ENCODE data around the gene SYT9. TPM values are rescaled to one million over a fixed set of nuclear protein-coding genes. Genes with fewer than 3 reads are reported as not detected.

SYT9 gene
- polyA plus RNA-seq, 4 donors, result 0.09 to 0.72 TPM; not detected in 2

- H3K36me3 ChIP-seq (ENCODE audit: control insufficient read depth in 3 of 3, insufficient read depth in 2 of 3, low read depth in 1 of 3, low read length in 3 of 3), result no peaks in the 10 kb centered on the region
- H3K4me1 ChIP-seq (ENCODE audit: control insufficient read depth in 3 of 3, insufficient read depth in 2 of 3, low read depth in 1 of 3, low read length in 2 of 3), result no peaks in the 10 kb centered on the region
- H3K27me3 ChIP-seq (ENCODE audit: control insufficient read depth in 3 of 3, insufficient read depth in 3 of 3, low read length in 3 of 3), result peaks cover 0 to under 1% (median 0%) of the 10 kb centered on the region in 3 donors
- H3K9me3 ChIP-seq (ENCODE audit: control insufficient read depth in 2 of 2, insufficient read depth in 1 of 2, low read depth in 1 of 2, low read length in 1 of 2), result peaks cover 0 to 9% of the 10 kb centered on the region in 2 donors
- H3K4me3 ChIP-seq (ENCODE audit: low read depth in 1 of 3, low read length in 3 of 3), result no peak overlapping the region
- WGBS, 3 donors, result 77 to 81% (median 80%) methylated on average over 1 of the region's 1 CpG
- H3K27ac ChIP-seq (ENCODE audit: low read depth in 1 of 3, low read length in 2 of 3), result no peak overlapping the region
- no peak for DNase-seq
- FAIRE-seq, result no peak
These were observed 29.4 kb downstream of the SYT9 start for GRCh38 chr11:7281079-7281478.

GRCh38 chr11:7281809-7282208 is 30.1 kb downstream of the SYT9 start:
- H3K36me3 ChIP-seq (ENCODE audit: control insufficient read depth in 3 of 3, insufficient read depth in 2 of 3, low read depth in 1 of 3, low read length in 3 of 3), result no peaks in the 10 kb centered on the region
- no peak for FAIRE-seq
- no peak overlapping the region for H3K27ac ChIP-seq (ENCODE audit: low read depth in 1 of 3, low read length in 2 of 3)
- H3K4me1 ChIP-seq (ENCODE audit: control insufficient read depth in 3 of 3, insufficient read depth in 2 of 3, low read depth in 1 of 3, low read length in 2 of 3), result no peaks in the 10 kb centered on the region
- no peak for DNase-seq
- no peak overlapping the region for H3K4me3 ChIP-seq (ENCODE audit: low read depth in 1 of 3, low read length in 3 of 3)
- 67 to 82% (median 68%) methylated on average over 1 of the region's 1 CpG for WGBS, 3 donors
- peaks cover 0 to 3% (median 0%) of the 10 kb centered on the region in 3 donors for H3K27me3 ChIP-seq (ENCODE audit: control insufficient read depth in 3 of 3, insufficient read depth in 3 of 3, low read length in 3 of 3)
- H3K9me3 ChIP-seq (ENCODE audit: control insufficient read depth in 2 of 2, insufficient read depth in 1 of 2, low read depth in 1 of 2, low read length in 1 of 2), result peaks cover 0 to 12% of the 10 kb centered on the region in 2 donors

GRCh38 chr11:7286178-7286577 is 34.5 kb downstream of the SYT9 start:
- DNase-seq, result no peak
- 85 to 93% (median 91%) methylated on average over 1 of the region's 1 CpG for WGBS, 3 donors
- no peaks in the 10 kb centered on the region for H3K4me1 ChIP-seq (ENCODE audit: control insufficient read depth in 3 of 3, insufficient read depth in 2 of 3, low read depth in 1 of 3, low read length in 2 of 3)
- H3K27ac ChIP-seq (ENCODE audit: low read depth in 1 of 3, low read length in 2 of 3), result no peak overlapping the region
- H3K36me3 ChIP-seq (ENCODE audit: control insufficient read depth in 3 of 3, insufficient read depth in 2 of 3, low read depth in 1 of 3, low read length in 3 of 3), result no peaks in the 10 kb centered on the region
- no peak overlapping the region for H3K4me3 ChIP-seq (ENCODE audit: low read depth in 1 of 3, low read length in 3 of 3)
- peaks cover 0 to 4% (median 0%) of the 10 kb centered on the region in 3 donors for H3K27me3 ChIP-seq (ENCODE audit: control insufficient read depth in 3 of 3, insufficient read depth in 3 of 3, low read length in 3 of 3)
- peaks cover 0 to 14% of the 10 kb centered on the region in 2 donors for H3K9me3 ChIP-seq (ENCODE audit: control insufficient read depth in 2 of 2, insufficient read depth in 1 of 2, low read depth in 1 of 2, low read length in 1 of 2)
- no peak for FAIRE-seq

- 77 to 81% (median 77%) methylated on average over 2 of the region's 2 CpGs for WGBS, 3 donors
- Histone ChIP-seq H3K4me3 (ENCODE audit: low read depth in 1 of 3, low read length in 3 of 3) (no peak overlapping the region), H3K27me3 (ENCODE audit: control insufficient read depth in 3 of 3, insufficient read depth in 3 of 3, low read length in 3 of 3) (peaks cover 0 to 1% (median 0%) of the 10 kb centered on the region in 3 donors), H3K4me1 (ENCODE audit: control insufficient read depth in 3 of 3, insufficient read depth in 2 of 3, low read depth in 1 of 3, low read length in 2 of 3) (no peaks in the 10 kb centered on the region), H3K9me3 (ENCODE audit: control insufficient read depth in 2 of 2, insufficient read depth in 1 of 2, low read depth in 1 of 2, low read length in 1 of 2) (peaks cover 0 to 4% of the 10 kb centered on the region in 2 donors), H3K27ac (ENCODE audit: low read depth in 1 of 3, low read length in 2 of 3) (no peak overlapping the region), H3K36me3 (ENCODE audit: control insufficient read depth in 3 of 3, insufficient read depth in 2 of 3, low read depth in 1 of 3, low read length in 3 of 3) (no peaks in the 10 kb centered on the region)
- no peak for DNase-seq
- no peak for FAIRE-seq
These were observed 39.6 kb downstream of the SYT9 start for GRCh38 chr11:7291100-7291829.

- Histone ChIP-seq H3K4me3 (ENCODE audit: low read depth in 1 of 3, low read length in 3 of 3) (no peak overlapping the region), H3K4me1 (ENCODE audit: control insufficient read depth in 3 of 3, insufficient read depth in 2 of 3, low read depth in 1 of 3, low read length in 2 of 3) (no peaks in the 10 kb centered on the region), H3K36me3 (ENCODE audit: control insufficient read depth in 3 of 3, insufficient read depth in 2 of 3, low read depth in 1 of 3, low read length in 3 of 3) (no peaks in the 10 kb centered on the region), H3K27me3 (ENCODE audit: control insufficient read depth in 3 of 3, insufficient read depth in 3 of 3, low read length in 3 of 3) (no peaks in the 10 kb centered on the region), H3K9me3 (ENCODE audit: control insufficient read depth in 2 of 2, insufficient read depth in 1 of 2, low read depth in 1 of 2, low read length in 1 of 2) (no peaks in the 10 kb centered on the region), H3K27ac (ENCODE audit: low read depth in 1 of 3, low read length in 2 of 3) (no peak overlapping the region)
- FAIRE-seq (no peak), DNase-seq (no peak)
- WGBS, 3 donors, result 59 to 84% (median 77%) methylated on average over 2 of the region's 2 CpGs
These were observed 41.2 kb downstream of the SYT9 start for GRCh38 chr11:7292922-7293321.

- no peak overlapping the region for H3K4me3 ChIP-seq (ENCODE audit: low read depth in 1 of 3, low read length in 3 of 3)
- WGBS, 3 donors, result 63 to 78% (median 74%) methylated on average over 3 of the region's 3 CpGs
- no peaks in the 10 kb centered on the region for H3K27me3 ChIP-seq (ENCODE audit: control insufficient read depth in 3 of 3, insufficient read depth in 3 of 3, low read length in 3 of 3)
- FAIRE-seq, result no peak
- no peak for DNase-seq
- H3K4me1 ChIP-seq (ENCODE audit: control insufficient read depth in 3 of 3, insufficient read depth in 2 of 3, low read depth in 1 of 3, low read length in 2 of 3), result no peaks in the 10 kb centered on the region
- no peak overlapping the region for H3K27ac ChIP-seq (ENCODE audit: low read depth in 1 of 3, low read length in 2 of 3)
- H3K36me3 ChIP-seq (ENCODE audit: control insufficient read depth in 3 of 3, insufficient read depth in 2 of 3, low read depth in 1 of 3, low read length in 3 of 3), result no peaks in the 10 kb centered on the region
- H3K9me3 ChIP-seq (ENCODE audit: control insufficient read depth in 2 of 2, insufficient read depth in 1 of 2, low read depth in 1 of 2, low read length in 1 of 2), result no peaks in the 10 kb centered on the region
These were observed 47.7 kb downstream of the SYT9 start for GRCh38 chr11:7299393-7299792.

- Histone ChIP-seq H3K27me3 (ENCODE audit: control insufficient read depth in 3 of 3, insufficient read depth in 3 of 3, low read length in 3 of 3) (no peaks in the 10 kb centered on the region), H3K36me3 (ENCODE audit: control insufficient read depth in 3 of 3, insufficient read depth in 2 of 3, low read depth in 1 of 3, low read length in 3 of 3) (no peaks in the 10 kb centered on the region), H3K4me1 (ENCODE audit: control insufficient read depth in 3 of 3, insufficient read depth in 2 of 3, low read depth in 1 of 3, low read length in 2 of 3) (no peaks in the 10 kb centered on the region), H3K4me3 (ENCODE audit: low read depth in 1 of 3, low read length in 3 of 3) (no peak overlapping the region), H3K9me3 (ENCODE audit: control insufficient read depth in 2 of 2, insufficient read depth in 1 of 2, low read depth in 1 of 2, low read length in 1 of 2) (no peaks in the 10 kb centered on the region), H3K27ac (ENCODE audit: low read depth in 1 of 3, low read length in 2 of 3) (no peak overlapping the region)
- FAIRE-seq (no peak), DNase-seq (no peak)
- WGBS, 3 donors, result 25 to 54% (median 29%) methylated on average over 2 of the region's 2 CpGs
These were observed 48.6 kb downstream of the SYT9 start for GRCh38 chr11:7300281-7300680.

- H3K4me1 ChIP-seq (ENCODE audit: control insufficient read depth in 3 of 3, insufficient read depth in 2 of 3, low read depth in 1 of 3, low read length in 2 of 3), result no peaks in the 10 kb centered on the region
- FAIRE-seq, result no peak
- H3K36me3 ChIP-seq (ENCODE audit: control insufficient read depth in 3 of 3, insufficient read depth in 2 of 3, low read depth in 1 of 3, low read length in 3 of 3), result no peaks in the 10 kb centered on the region
- no peak overlapping the region for H3K4me3 ChIP-seq (ENCODE audit: low read depth in 1 of 3, low read length in 3 of 3)
- WGBS, 3 donors, result 85 to 89% (median 86%) methylated on average over 11 of the region's 11 CpGs
- no peaks in the 10 kb centered on the region for H3K27me3 ChIP-seq (ENCODE audit: control insufficient read depth in 3 of 3, insufficient read depth in 3 of 3, low read length in 3 of 3)
- H3K9me3 ChIP-seq (ENCODE audit: control insufficient read depth in 2 of 2, insufficient read depth in 1 of 2, low read depth in 1 of 2, low read length in 1 of 2), result no peaks in the 10 kb centered on the region
- H3K27ac ChIP-seq (ENCODE audit: low read depth in 1 of 3, low read length in 2 of 3), result no peak overlapping the region
- DNase-seq, result no peak
These were observed 51.4 kb downstream of the SYT9 start for GRCh38 chr11:7303146-7303545.

GRCh38 chr11:7306900-7307299 is 55.2 kb downstream of the SYT9 start:
- Histone ChIP-seq H3K9me3 (ENCODE audit: control insufficient read depth in 2 of 2, insufficient read depth in 1 of 2, low read depth in 1 of 2, low read length in 1 of 2) (no peaks in the 10 kb centered on the region), H3K4me1 (ENCODE audit: control insufficient read depth in 3 of 3, insufficient read depth in 2 of 3, low read depth in 1 of 3, low read length in 2 of 3) (no peaks in the 10 kb centered on the region), H3K36me3 (ENCODE audit: control insufficient read depth in 3 of 3, insufficient read depth in 2 of 3, low read depth in 1 of 3, low read length in 3 of 3) (no peaks in the 10 kb centered on the region), H3K4me3 (ENCODE audit: low read depth in 1 of 3, low read length in 3 of 3) (no peak overlapping the region), H3K27ac (ENCODE audit: low read depth in 1 of 3, low read length in 2 of 3) (no peak overlapping the region), H3K27me3 (ENCODE audit: control insufficient read depth in 3 of 3, insufficient read depth in 3 of 3, low read length in 3 of 3) (no peaks in the 10 kb centered on the region)
- 80 to 86% (median 82%) methylated on average over 2 of the region's 2 CpGs for WGBS, 3 donors
- DNase-seq (no peak), FAIRE-seq (no peak)

Measured in small intestine (tissue), 7 donors.